Uterus (tissue), 2 donors: Measurements from ENCODE around the gene DNASE1L2.

Experiments
- CTCF ChIP-seq, 4 experiments: fragments of 200-600 bp in 2 of 4; fragments of 450-650 bp in 2 of 4; sonication (generic) in 2 of 4; IDR thresholded peaks; one replicate each; pipeline ENCODE4 v1.5.1; 2016 to 2019; ENCODE audit warnings: antibody characterized with exemption in 4 of 4, mild to moderate bottlenecking in 2 of 4, moderate library complexity in 1 of 4
- POLR2A ChIP-seq, 2 donors: fragments of 450-650 bp; IDR thresholded peaks; one replicate each; pipeline ENCODE4 v1.6.1; 2016; ENCODE audit warnings: antibody characterized with exemption in 2 of 2, mild to moderate bottlenecking in 1 of 2, moderate library complexity in 1 of 2

DNA sequence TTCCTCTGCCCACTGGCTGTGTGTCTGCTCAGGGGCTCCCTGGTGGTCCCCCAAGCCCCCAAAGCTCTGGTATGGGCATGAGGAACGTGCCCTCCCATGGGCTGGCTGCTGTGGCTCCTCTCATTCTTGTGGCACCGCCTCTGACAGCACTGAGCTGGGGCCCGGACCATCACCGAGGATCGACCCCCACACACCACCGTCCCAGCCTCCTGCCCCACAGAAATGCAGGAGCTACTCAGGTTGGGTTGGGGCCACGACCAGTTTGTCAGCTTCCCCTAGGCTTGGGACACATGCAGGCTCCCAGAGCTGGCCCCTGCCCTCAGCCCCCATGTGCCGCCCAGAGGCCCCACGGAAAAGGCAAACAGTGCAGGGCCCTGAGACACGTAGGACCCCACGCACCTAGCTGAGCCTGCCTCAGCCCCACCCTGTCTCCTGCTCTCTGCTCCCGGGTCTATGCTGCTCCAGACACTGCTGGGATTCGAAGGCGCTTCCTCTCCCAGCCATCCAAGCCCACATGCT lies 36.6 kb upstream of the DNASE1L2 start:
- no peak for TF ChIP-seq CTCF (IDR thresholded peaks at IDR 0.05)
- no peak for TF ChIP-seq POLR2A (IDR thresholded peaks at IDR 0.05)
